ENCODE measurements around the gene ABCB1.

ABCB1 gene

DNA sequence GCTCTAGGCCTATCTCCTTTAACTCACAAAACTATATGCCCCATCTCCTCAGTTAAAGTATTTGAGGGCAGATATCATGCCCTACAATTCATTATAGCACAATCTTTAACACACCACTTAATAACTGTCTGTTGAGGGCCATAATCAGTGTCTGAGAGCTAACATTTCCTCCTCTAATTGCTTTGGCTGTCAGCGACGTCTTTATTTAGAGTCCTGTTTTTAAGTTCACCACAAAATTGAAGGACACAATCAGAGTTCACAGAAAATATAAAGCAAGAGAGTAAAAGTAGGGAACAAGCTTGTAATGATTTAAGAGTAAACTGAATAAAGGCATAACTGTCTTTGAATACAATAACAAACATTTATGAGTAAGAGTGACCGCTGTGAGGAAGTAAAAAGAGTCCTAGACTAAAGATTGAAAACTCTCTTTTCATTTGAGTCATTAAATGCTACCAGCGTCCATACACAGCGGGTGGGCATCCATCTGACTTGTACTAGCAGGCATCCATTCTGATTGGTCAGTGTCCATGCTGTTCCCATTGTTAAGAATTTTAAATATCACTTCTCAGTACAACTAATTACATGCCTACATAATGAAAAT is 86.8 kb downstream of the ABCB1 start:
- no peak for DNase-seq (ENCODE audit: low read depth)

GRCh38 chr7:87512906-87513305 is 87.8 kb downstream of the ABCB1 start:
- no peak for DNase-seq (ENCODE audit: low read depth)

DNA sequence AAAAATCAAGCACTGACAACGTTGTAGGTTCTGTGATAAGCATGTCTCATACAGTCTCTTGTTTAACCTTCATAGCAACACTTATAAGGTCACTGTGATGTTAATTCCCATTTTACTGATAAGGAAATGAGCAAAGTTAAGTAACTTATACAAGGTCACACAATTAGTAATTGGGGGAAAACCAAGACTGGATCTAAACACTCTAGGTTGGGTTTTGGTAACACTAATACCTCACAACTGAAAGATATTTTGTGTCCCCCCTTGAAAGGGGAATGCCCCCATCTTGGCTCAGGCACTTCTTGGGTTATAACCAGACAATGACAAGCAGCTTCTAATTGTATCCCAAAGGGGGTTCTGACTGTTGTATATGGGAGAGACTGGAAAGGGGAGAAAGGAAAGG is 89.2 kb downstream of the ABCB1 start:
- DNase-seq (ENCODE audit: low read depth): no peak

GRCh38 chr7:87510411-87510875 is 90.2 kb downstream of the ABCB1 start:
- DNase-seq (ENCODE audit: low read depth): no peak

- no peak for DNase-seq (ENCODE audit: low read depth)
Measured at GRCh38 chr7:87507446-87507845, 93.2 kb downstream of the ABCB1 start.

DNA sequence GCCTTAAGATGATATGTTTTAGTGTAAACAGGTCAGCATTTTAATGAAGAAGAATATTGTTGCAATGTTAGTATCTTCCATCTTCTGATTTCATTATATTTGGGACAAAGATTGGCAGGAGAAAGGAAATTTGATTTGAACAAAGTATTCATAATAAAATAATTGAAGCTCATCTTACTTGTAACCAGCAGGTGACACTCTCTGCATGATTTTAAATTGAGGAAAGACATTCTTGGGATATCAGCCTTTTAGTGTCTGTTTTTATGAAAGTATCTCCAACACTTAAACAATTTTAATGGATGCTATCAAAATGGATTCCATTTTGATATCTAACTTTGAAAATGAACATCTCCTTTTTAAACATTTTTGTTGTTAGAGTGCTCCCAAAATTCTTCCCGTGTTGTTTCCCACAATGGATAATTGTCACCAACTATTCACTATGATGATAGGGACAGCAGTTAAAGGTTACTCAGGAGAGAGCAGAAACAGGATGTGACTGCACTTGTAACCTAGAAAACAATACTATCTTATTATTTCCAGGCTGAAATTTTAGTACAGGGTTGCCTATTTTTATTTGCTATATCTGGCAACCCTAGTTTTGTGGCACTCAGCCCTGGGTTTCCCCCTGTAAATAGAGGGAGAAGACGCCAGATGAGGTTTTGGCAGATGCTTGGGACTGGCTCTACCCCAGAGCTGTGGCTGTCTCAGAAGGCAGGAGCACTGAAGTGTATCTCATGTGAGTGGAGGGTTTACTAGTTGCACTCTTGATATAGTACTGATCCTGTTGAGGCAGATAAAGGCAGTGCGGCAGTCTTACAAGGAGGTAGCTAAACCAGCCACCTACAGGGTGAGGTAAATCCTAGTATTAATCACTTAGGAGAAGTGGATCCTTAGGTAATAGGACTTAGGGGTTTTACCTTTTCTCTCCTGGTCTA is 94.2 kb downstream of the ABCB1 start:
- DNase-seq (ENCODE audit: low read depth): no peak

DNA sequence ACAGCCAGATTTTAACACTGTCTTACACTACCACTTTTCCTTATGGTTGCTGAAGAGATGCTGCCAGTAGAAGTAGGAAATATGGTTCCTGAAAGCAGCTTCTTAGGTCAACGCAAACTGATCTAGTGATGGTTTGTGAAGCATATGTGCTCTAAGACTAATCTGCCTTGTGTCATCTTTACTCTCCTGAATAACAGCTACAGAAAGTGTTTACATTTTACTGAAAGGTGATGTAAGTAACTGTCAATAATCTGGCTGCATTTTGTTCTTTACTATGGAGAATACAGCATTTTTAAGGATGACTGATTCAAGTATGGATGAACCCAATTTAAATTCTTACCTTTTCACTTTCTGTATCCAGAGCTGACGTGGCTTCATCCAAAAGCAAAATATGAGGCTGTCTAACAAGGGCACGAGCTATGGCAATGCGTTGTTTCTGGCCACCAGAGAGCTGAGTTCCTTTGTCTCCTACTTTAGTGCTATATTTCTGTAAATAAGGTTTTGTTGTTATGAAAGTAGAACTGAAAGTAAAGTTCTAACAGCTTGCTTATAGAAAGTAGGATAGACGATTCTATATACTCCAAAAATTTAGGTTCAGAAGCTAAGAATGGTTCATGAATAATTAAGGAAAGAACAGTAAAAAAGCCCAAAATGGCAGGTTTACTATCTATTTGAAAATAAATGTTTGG is 95.0 kb downstream of the ABCB1 start:
- DNase-seq (ENCODE audit: low read depth): no peak

- no peak for DNase-seq (ENCODE audit: low read depth)
Measured at GRCh38 chr7:87505122-87505521, 95.6 kb downstream of the ABCB1 start.

DNA sequence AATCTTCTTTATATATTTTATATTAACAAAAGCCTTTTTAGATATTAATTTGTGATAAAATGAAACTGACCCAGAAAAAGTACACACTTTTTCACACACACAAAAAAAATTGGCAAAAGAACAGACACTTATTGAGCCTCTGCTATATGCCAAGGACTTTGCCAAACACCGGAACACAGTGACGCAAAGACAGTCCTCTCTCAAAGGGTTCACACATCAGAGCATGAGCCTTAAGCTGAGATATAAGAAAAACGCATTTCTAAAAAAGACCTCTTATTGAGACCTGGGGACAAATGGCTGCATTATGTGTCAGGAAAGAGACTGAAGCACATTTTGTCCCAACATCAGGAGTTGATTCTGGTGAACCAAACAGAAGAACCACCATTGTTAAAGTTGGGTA is 101.2 kb downstream of the ABCB1 start:
- DNase-seq (ENCODE audit: low read depth): no peak

DNA sequence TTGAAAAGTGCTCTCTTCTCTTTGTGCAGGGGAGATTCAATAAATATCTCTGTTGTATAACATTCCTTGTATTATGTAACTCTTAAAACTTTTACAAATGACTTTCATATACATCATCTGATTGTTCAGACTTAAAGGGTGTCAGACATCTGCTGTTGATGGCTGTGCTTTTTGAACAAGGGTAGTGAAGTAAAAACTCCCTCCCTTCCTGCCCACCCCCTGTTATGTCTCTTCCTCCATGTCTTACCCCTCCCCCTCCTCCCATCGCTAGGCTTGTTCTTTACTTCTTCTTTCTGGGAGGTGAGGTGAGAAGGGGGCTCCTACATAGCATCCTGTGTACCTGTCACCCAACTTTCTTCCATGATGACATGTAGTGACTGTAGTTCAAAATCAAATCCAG is 101.8 kb downstream of the ABCB1 start:
- no peak for DNase-seq (ENCODE audit: low read depth)

DNA sequence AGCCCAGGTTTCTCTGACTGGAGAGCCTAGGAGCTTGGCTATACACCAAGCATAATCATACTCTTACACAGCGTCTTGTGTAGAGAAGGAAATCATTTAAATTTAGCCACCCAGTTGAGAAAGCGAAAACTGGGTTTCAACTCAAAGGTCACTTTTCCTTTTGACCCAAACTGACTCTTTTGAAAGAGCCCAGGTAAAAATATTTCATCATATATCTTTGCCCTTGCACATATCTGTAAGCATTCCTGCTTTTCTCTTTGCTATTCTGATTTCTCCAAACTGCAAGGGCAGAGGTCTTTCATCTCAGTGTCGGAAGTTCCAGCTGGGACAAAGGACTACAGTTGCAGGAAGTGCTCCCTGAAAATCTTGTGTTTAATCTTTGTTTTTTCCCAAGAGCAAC is 103.2 kb downstream of the ABCB1 start:
- DNase-seq (ENCODE audit: low read depth): no peak

DNA sequence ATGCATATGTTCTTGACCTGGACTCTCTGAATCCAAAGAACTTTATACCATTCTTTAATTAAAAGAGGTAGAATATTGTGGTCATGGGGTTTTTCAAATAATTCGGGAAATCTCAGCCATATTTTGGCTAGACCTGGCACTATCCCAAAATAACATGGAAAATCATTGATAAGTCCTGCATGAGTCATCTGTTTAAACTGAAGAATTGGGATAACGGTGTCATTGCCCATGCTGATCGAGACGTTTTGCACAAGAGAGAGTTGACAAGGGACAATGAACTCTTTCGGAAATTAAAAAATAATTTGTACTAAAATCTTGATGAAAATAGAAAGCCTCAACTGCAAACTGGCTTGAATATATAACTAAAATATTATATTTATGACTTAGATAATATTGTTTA is 105.3 kb downstream of the ABCB1 start:
- DNase-seq (ENCODE audit: low read depth): no peak

DNA sequence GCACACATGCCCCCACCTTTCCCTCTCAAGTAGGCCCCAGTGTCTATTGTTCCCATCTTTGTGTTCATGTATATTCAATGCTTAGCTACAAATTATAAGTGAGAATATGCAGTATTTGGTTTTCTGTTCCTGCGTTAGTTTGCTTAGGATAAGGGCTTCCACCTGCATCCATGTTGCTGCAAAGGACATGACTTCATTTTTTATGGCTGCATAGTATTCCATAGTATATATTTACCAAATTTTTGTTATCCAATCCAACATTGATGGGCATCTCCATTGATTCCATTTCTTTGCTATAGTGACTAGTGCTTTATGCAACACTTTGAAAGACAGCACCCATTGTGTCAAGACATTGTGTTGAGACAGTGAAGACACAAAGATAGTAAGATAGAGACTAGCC is 106.2 kb downstream of the ABCB1 start:
- no peak for DNase-seq (ENCODE audit: low read depth)

- no peak for DNase-seq (ENCODE audit: low read depth)
Measured at GRCh38 chr7:87483131-87483530, 117.6 kb downstream of the ABCB1 start.

GRCh38 chr7:87482115-87482514 is 118.6 kb downstream of the ABCB1 start:
- DNase-seq (ENCODE audit: low read depth): no peak

- no peak for DNase-seq (ENCODE audit: low read depth)
Measured at GRCh38 chr7:87480386-87480785, 120.3 kb downstream of the ABCB1 start.

- no peak for DNase-seq (ENCODE audit: low read depth)
Measured at GRCh38 chr7:87479951-87480350, 120.7 kb downstream of the ABCB1 start.

GRCh38 chr7:87476179-87476557 is 124.5 kb downstream of the ABCB1 start:
- no peak for DNase-seq (ENCODE audit: low read depth)

- DNase-seq (ENCODE audit: low read depth): no peak
Measured at GRCh38 chr7:87475359-87476178, 125.1 kb downstream of the ABCB1 start, which contains the start of gene ABCB4. TSS of gene ABCB4 (minus strand) at chr7:87475680. CDS start at chr7:87475465, 215 bp downstream.

GRCh38 chr7:87474533-87475358 is 125.9 kb downstream of the ABCB1 start:
- peak; percentile 44 for DNase-seq (ENCODE audit: low read depth)

DNA sequence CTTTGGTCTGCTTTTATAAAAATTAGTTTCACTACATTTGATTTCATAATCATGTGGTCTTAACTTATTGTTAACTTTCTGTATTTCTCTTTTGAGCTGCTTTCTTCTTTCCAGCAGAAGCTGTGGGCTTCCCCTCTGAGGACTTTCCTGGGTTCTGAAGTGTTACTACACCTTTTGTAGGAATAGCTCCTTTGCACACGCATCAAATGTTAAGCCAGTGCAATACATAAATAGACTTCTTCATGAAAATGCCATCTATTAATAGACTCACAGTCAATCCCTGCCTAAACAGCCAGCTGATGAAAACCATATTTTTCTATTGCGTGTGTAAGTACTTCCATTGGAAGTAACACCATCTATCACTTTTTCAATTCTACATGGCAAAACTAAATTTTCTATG is 126.7 kb downstream of the ABCB1 start:
- no peak for DNase-seq (ENCODE audit: low read depth)
